Neural crest cell (in vitro differentiated cells): ENCODE results near the gene CEMIP. TPM values are rescaled to one million over a fixed set of nuclear protein-coding genes. Genes with fewer than 3 reads are reported as not detected.
A peak's percentile ranks its signal among the peaks of the same experiment; 100 is the strongest.

ENCODE experiments used
- DNase-seq: peaks from one replicate; pipeline ENCODE4 v3.0.0; 2021; ENCODE audit warnings: low read depth, mixed read lengths, low spot score
- H3K27ac Mint-ChIP-seq: one replicate; pipeline ENCODE4 v1.8.0; 2021; ENCODE audit warnings: mild to moderate bottlenecking, mixed read lengths; ENCODE audit not compliant: unreplicated experiment
- H3K27me3 Mint-ChIP-seq: 2 replicates; pipeline ENCODE4 v1.8.0; 2021; ENCODE audit warnings: low read depth, mild to moderate bottlenecking, mixed read lengths
- H3K36me3 Mint-ChIP-seq: 2 replicates; pipeline ENCODE4 v1.8.0; 2021; ENCODE audit warnings: low read depth, mild to moderate bottlenecking, mixed read lengths
- H3K4me1 Mint-ChIP-seq: 2 replicates; pipeline ENCODE4 v1.8.0; 2021; ENCODE audit warnings: mixed read lengths
- H3K4me3 Mint-ChIP-seq: one replicate; pipeline ENCODE4 v1.8.0; 2021; ENCODE audit warnings: mild to moderate bottlenecking, mixed read lengths
- H3K9me3 Mint-ChIP-seq: 2 replicates; pipeline ENCODE4 v1.8.0; 2021; ENCODE audit warnings: mixed read lengths
- total RNA-seq: library from RNA; stranded (reverse); gene quantifications from 2 replicates; pipeline ENCODE4 v1.2.1, GENCODE V29; 2021
- TF ChIP-seq, protein P1 (sequence below): fragments of 200-600 bp; sonication (generic); conservative IDR thresholded peaks from 2 replicates; pipeline ENCODE4 v1.5.0; 2021; ENCODE audit warnings: antibody characterized with exemption, mild to moderate bottlenecking

CEMIP gene
- total RNA-seq, 1 donor from 2014 or later: 0.33 TPM

DNA sequence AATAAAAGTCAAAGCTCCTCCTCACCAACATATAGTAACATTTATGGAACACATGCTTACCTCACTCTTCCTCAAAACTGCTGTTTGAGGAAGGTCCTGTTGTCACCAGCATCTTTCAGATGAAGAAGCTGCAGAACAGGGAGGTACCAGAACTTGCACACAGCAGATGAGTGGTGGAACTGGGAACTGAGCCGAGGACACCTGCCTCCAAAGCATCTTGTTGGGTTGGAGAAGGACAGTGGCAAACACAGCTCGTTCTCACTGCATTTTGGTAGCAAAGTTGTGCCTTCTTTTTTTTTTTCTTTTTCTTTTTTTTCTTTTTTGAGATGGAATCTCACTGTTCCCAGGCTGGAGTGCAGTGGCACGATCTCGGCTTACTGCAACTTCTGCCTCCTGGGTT lies 76.0 kb downstream of the CEMIP start:
- no peaks in the 10 kb centered on the region for H3K27me3 Mint-ChIP-seq
- no peak overlapping the region for H3K4me3 Mint-ChIP-seq

DNA sequence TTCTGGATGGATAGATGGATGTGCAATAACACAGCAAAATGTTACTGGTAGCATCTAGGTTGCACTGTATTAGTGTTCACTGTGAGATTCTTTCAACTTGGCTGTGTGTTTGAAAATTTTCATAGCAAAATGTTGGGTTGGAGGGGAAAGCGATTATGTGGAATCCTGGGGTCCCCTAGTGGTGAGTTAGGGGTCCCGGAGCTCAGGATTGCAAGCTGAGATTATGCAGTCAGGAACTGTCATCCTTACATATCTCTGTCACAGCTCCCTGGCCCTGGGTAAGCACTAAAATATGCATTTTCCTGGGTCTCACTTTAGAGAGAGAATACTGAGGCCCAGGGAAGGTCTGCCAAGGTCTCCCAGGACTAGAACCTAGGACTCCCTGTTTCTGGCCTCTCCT lies 77.2 kb downstream of the CEMIP start:
- H3K27me3 Mint-ChIP-seq: no peaks in the 10 kb centered on the region
- H3K27ac Mint-ChIP-seq: no peak overlapping the region
- H3K4me1 Mint-ChIP-seq: no peaks in the 10 kb centered on the region
- no peak overlapping the region for H3K4me3 Mint-ChIP-seq
- no peak for DNase-seq
- H3K9me3 Mint-ChIP-seq: no peaks in the 10 kb centered on the region
- no peaks in the 10 kb centered on the region for H3K36me3 Mint-ChIP-seq
- TF ChIP-seq, protein P1, sequence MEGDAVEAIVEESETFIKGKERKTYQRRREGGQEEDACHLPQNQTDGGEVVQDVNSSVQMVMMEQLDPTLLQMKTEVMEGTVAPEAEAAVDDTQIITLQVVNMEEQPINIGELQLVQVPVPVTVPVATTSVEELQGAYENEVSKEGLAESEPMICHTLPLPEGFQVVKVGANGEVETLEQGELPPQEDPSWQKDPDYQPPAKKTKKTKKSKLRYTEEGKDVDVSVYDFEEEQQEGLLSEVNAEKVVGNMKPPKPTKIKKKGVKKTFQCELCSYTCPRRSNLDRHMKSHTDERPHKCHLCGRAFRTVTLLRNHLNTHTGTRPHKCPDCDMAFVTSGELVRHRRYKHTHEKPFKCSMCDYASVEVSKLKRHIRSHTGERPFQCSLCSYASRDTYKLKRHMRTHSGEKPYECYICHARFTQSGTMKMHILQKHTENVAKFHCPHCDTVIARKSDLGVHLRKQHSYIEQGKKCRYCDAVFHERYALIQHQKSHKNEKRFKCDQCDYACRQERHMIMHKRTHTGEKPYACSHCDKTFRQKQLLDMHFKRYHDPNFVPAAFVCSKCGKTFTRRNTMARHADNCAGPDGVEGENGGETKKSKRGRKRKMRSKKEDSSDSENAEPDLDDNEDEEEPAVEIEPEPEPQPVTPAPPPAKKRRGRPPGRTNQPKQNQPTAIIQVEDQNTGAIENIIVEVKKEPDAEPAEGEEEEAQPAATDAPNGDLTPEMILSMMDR: peak; percentile 52

More for the DNA sequence above, 76.0 kb downstream of the CEMIP start:
- H3K4me1 Mint-ChIP-seq: no peaks in the 10 kb centered on the region
- no peaks in the 10 kb centered on the region for H3K9me3 Mint-ChIP-seq
- no peak overlapping the region for H3K27ac Mint-ChIP-seq
- TF ChIP-seq, protein P1: no peak
- H3K36me3 Mint-ChIP-seq: no peaks in the 10 kb centered on the region
- no peak for DNase-seq

DNA sequence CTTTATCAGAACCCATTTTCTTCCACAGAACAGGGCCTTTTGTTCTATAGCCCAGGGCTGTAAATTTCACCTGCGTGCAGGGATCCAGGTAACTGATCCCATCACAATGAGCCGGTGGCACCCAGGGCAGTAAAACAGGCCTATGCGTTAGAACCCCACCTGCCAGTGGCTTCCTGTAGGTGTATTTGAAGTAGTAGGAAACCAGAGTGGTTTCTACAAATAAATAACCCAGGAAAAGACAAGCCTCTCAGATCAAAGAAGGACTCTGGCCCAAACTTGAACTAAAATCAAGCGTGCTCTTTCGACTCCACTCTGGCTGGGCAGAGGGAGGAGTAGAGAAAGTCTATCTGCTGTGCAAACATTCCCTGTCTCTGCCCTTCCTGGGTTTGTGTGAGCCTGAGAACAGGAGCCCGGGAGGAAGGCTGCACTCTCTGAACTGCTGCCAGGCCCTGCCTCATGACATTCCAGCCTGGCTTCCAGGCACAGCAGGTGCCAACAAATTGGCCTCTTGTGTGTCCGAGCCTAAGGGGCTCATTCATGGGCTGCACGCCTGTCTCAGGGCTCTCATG lies 77.7 kb downstream of the CEMIP start:
- no peak overlapping the region for H3K4me3 Mint-ChIP-seq
- TF ChIP-seq, protein P1: no peak
- H3K9me3 Mint-ChIP-seq: no peaks in the 10 kb centered on the region
- no peak for DNase-seq
- H3K27me3 Mint-ChIP-seq: no peaks in the 10 kb centered on the region
- no peaks in the 10 kb centered on the region for H3K4me1 Mint-ChIP-seq
- no peak overlapping the region for H3K27ac Mint-ChIP-seq
- H3K36me3 Mint-ChIP-seq: no peaks in the 10 kb centered on the region

DNA sequence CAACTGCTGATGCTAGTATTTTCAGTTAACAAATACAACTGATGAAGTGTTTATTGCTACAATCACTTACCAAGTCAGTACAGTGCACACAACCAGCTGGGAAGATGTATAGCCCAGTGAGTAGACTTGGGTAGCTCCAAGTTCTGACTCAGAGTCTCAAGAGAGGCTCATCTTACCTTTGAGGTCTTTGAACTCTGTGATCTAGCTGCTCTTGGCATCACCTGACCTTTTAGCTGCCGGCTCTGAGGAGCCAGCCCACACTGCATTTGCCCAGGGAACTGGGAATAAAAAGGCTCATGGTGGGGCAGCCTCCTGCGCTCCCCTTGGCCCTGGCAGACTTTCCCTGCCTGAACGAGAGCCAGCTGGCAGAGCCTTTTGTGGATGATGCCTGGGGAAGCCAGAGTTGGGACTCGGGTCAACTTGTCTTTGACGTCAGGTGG lies 82.6 kb downstream of the CEMIP start:
- peaks cover 17% of the 10 kb centered on the region for H3K4me1 Mint-ChIP-seq
- TF ChIP-seq, protein P1: no peak
- H3K36me3 Mint-ChIP-seq: no peaks in the 10 kb centered on the region
- DNase-seq: no peak
- H3K27me3 Mint-ChIP-seq: peaks cover 3% of the 10 kb centered on the region
- no peak overlapping the region for H3K4me3 Mint-ChIP-seq
- H3K27ac Mint-ChIP-seq: no peak overlapping the region
- no peaks in the 10 kb centered on the region for H3K9me3 Mint-ChIP-seq

DNA sequence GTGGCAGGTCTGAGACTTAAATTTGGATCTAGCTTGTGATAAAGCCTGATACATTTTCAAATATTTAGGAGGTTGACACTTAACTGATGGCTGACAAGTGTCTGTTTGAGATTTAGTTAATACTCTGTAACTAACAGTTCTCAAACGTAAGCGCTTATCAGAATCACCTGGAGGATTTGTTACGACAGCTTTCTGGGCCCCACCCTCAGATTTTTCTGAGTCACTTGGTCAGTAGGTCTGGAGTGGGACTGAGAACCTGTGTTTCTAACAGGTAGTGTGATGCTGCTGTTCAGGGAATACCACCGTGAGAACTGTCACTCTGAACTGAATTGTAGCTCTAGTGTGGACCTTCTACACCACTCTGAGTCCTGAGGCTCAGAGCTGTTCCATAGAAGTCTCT lies 85.5 kb downstream of the CEMIP start:
- Mint-ChIP-seq H3K27ac (no peak overlapping the region), H3K27me3 (peaks cover 5% of the 10 kb centered on the region), H3K4me1 (peaks cover 17% of the 10 kb centered on the region), H3K36me3 (no peaks in the 10 kb centered on the region), H3K9me3 (no peaks in the 10 kb centered on the region), H3K4me3 (no peak overlapping the region)
- DNase-seq: no peak
- TF ChIP-seq, protein P1: no peak
